ENCODE data around the gene RABEP2. TPM values are rescaled to one million over a fixed set of nuclear protein-coding genes. Genes with fewer than 3 reads are reported as not detected.
"Not testable (repeated sequence)": the region's sequence is repeated elsewhere in the genome, so short reads cannot be mapped to it uniquely, and the experiment has no call there.

Gene RABEP2
- total and polyA plus RNA-seq, 2 donors, result 17.0 to 23.4 TPM

DNA sequence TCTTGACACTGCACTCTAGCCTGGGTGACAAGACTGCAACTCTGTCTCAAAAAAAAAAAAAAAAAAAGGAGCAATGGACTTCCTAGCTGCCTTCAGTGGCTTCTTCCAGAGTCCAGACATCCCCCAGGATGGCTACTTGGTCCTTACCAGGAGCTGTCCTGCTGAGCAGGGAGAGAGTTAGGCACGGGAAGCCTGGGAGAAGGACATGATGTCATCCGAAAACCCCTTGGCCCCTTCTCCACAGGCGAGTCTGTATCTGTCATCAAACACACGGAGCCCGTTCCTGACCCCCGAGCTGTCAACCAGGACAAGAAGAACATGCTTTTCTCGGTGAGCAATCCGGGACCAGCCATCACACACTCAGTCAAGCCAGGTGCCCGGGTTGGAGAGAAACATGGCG lies 38.1 kb downstream of the RABEP2 start:
- DNase-seq (ENCODE audit: extremely low spot score), result no peak
- WGBS, result 72% methylated on average over 10 of the region's 10 CpGs
- Histone ChIP-seq H3K4me3 (ENCODE audit: low read depth, low read length) (no peak overlapping the region), H3K27ac (ENCODE audit: low read depth) (no peak overlapping the region), H3K36me3 (ENCODE audit: insufficient read depth) (no peaks in the 10 kb centered on the region), H3K4me1 (ENCODE audit: insufficient read depth) (no peaks in the 10 kb centered on the region)

DNA sequence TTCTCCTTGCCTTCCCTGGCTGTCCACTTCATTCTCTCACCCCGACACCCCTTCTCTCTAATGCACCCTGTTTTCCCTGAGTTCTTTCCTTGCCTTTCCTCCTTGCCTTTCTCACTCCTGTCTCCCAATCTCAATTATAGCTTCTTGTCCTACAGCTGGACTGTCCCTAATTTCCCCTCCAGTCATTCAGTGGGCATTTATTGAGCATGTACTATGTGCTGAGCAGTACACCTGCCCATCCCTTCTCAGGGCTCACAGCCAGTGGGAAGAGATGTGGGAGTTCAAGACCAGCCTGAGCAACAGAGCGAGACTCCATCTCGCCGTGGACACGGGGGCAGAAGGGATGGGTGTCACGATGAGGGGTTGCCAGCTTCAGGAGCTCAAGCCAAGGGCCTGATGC lies 41.0 kb downstream of the RABEP2 start:
- 93% methylated on average over 6 of the region's 6 CpGs for WGBS
- H3K4me1 ChIP-seq (ENCODE audit: insufficient read depth), result peaks cover 2% of the 10 kb centered on the region
- no peaks in the 10 kb centered on the region for H3K36me3 ChIP-seq (ENCODE audit: insufficient read depth)
- DNase-seq (ENCODE audit: extremely low spot score), result no peak
- no peak overlapping the region for H3K4me3 ChIP-seq (ENCODE audit: low read depth, low read length)
- H3K27ac ChIP-seq (ENCODE audit: low read depth), result no peak overlapping the region

DNA sequence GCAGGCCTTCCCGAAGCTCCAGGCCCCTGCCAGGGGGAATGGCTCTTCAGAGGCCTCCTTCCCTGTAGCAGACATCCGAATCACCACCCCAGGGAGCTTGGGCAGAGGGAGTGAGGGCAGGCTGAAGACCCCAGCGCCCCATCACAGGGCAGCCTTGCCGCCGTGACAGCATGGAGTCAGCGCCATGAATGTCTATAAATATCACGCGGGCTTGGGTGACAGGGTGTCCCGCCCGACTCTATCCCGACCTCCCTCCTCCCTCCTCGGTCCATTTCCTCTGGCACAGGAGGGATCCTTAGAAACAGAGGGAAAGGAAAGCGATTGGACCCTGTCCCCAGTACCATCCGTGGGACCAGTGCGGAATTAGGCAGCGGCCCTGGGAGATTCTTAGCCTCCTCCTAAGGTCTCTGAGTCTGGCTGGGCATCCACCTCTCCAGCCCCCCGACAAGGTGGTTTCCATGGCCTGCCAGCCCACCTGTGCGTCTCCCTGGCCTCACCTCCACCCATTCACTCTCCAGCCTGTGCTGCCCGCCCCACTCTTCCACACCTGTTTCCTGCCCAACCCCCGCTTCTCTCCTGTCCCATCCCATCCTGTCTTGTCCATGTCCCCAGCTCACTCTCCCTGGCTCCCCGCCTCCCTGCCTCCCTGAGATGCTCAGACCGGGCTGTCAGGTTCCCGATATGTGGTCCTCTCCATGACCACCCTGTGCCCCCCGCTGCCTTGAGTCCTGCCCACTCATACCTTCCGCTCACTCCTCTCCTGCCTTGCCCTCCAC lies 41.6 kb downstream of the RABEP2 start:
- H3K4me3 ChIP-seq (ENCODE audit: low read depth, low read length), result no peak overlapping the region
- H3K27ac ChIP-seq (ENCODE audit: low read depth), result no peak overlapping the region
- peaks cover 2% of the 10 kb centered on the region for H3K4me1 ChIP-seq (ENCODE audit: insufficient read depth)
- no peaks in the 10 kb centered on the region for H3K36me3 ChIP-seq (ENCODE audit: insufficient read depth)
- WGBS, result 54% methylated on average over 25 of the region's 25 CpGs
- DNase-seq (ENCODE audit: extremely low spot score), result no peak

DNA sequence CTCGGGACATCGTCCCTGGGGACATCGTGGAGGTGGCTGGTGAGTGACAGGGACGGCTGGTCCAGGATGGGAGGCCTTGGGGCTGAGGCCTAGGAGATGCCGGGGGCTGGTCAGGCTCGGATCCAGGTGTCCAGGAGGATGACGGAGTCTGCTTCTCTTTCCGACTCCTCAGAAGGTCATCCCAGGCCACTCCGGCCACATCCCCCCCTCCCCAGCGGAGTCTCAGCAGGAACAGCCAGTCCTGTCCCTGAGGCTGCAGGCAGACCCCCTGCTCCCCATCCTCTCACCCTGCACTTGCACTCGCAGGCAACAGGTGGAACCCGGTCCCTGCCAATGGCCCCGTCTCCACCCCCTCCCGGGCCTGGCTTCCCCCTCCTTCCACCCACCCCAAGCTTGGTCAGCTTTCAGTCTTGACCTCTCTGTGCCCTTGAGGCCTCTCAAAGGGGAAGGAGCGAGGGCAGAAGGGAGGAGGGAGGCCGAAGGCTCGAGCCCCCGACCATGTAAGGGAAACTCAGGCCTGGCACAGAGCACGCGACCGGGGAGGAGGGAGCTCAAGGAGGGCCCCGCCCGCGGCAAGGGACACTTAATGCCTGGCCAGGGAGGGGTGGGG lies 42.4 kb downstream of the RABEP2 start:
- 34% methylated on average over 24 of the region's 24 CpGs for WGBS
- Histone ChIP-seq H3K36me3 (ENCODE audit: insufficient read depth) (no peaks in the 10 kb centered on the region), H3K4me1 (ENCODE audit: insufficient read depth) (peaks cover 2% of the 10 kb centered on the region), H3K4me3 (ENCODE audit: low read depth, low read length) (no peak overlapping the region), H3K27ac (ENCODE audit: low read depth) (no peak overlapping the region)
- DNase-seq (ENCODE audit: extremely low spot score), result no peak

DNA sequence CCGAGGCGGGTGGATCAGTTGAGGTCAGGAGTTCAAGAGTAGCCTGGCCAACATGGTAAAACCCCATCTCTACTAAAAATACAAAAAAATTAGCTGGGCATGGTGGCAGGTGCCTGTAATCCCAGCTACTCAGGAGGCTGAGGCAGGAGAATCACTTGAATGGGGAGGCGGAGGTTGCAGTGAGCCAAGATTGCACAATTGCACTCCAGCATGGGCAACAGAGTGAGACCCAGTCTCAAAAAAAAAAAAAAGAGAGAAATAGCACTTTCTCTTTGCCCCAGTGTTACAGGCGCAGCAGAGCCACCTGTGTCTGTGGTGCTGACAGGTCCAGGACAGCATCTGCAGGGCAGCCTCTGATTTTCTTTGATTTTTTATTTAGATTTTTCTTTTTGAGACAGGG lies 43.5 kb downstream of the RABEP2 start:
- H3K36me3 ChIP-seq (ENCODE audit: insufficient read depth); H3K4me3 ChIP-seq (ENCODE audit: low read depth, low read length); DNase-seq (ENCODE audit: extremely low spot score); H3K27ac ChIP-seq (ENCODE audit: low read depth); H3K4me1 ChIP-seq (ENCODE audit: insufficient read depth): not testable (repeated sequence)
- WGBS, result 86% methylated on average over 4 of the region's 4 CpGs

DNA sequence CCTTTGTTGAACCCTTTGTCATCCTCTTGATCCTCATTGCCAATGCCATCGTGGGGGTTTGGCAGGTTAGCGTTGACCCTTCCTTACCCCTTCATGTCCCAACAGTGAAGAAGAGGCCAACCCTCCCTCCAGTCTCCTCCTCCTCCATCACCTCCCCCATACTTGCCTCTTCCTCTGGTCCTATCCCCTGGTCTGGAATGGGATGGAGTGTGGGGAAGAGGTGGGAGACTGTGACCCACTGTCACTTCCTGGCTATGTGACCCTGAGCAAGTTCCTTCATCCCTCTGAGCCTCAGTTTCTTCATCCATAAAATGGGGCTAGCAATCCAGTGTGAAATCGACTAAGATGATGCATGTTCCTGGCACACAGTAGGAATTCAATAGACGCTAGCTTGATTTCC lies 44.1 kb downstream of the RABEP2 start:
- WGBS, result 79% methylated on average over 4 of the region's 4 CpGs
- DNase-seq (ENCODE audit: extremely low spot score), result no peak
- no peak overlapping the region for H3K27ac ChIP-seq (ENCODE audit: low read depth)

DNA sequence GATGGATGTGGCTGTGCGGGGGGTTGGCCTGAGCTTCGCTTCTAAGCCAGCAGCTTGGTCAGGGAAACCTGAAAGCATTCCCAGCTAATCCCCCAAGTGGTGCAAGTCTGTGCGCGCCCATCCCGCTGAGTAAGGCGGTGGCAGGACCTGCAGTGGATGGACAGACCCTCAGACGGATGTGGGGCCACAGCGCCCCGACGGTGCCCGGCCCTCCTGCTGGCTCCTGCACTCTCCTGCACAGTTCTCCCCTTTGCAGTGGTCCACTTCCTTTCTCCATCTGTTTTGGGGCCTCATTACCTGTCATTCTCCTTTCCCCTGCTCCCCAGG lies 44.5 kb downstream of the RABEP2 start:
- WGBS, result 14% methylated on average over 11 of the region's 11 CpGs
- DNase-seq (ENCODE audit: extremely low spot score), result no peak
- no peak overlapping the region for H3K4me3 ChIP-seq (ENCODE audit: low read depth, low read length)

More for the DNA sequence above, 44.1 kb downstream of the RABEP2 start:
- Histone ChIP-seq H3K36me3 (ENCODE audit: insufficient read depth) (no peaks in the 10 kb centered on the region), H3K4me1 (ENCODE audit: insufficient read depth) (peaks cover 2% of the 10 kb centered on the region), H3K4me3 (ENCODE audit: low read depth, low read length) (no peak overlapping the region)

DNA sequence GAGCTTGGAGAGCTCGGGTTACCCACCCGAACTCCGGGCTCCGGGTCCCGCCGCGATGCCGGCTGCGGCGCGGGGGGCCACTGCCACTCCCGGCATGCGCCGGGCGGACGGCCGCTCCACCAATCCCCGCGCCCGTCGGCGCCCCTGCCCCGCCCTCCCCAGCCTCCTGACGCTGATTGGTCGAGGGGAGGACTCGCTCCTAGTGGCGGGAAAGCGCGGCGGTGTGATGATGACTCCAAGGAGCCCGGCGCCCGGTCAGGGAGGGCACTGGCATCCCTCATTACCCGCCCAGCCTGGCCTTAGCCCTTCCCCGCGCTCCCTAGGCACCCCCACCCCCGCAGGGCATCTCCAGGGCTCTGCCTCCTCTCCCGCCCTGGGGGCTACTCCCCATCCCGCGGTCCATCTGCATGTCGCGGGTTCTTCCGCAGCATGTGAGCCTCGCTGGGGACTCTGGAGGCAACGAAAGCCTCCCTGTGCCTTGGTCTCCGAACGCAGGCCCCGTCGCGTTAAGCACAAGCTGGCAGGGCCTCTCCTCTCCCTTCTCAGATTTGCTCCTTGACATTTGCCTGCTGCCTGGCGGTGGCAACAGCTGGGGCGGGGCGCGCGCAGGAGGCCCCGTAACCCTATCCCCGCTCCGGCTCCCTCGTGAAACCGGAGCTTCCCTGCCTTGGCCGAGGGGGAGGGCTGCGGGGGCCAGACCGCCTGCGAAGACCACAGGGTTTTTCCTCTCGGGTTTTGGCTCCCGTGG lies 45.0 kb downstream of the RABEP2 start:
- H3K4me1 ChIP-seq (ENCODE audit: insufficient read depth), result peaks cover 2% of the 10 kb centered on the region
- no peak overlapping the region for H3K27ac ChIP-seq (ENCODE audit: low read depth)
- peak; percentile 37 for DNase-seq (ENCODE audit: extremely low spot score)
- peak overlapping the region; percentile 54 for H3K4me3 ChIP-seq (ENCODE audit: low read depth, low read length)
- under 1% methylated on average over 66 of the region's 66 CpGs for WGBS
- no peaks in the 10 kb centered on the region for H3K36me3 ChIP-seq (ENCODE audit: insufficient read depth)

More for the DNA sequence above, 44.5 kb downstream of the RABEP2 start:
- Histone ChIP-seq H3K27ac (ENCODE audit: low read depth) (no peak overlapping the region), H3K36me3 (ENCODE audit: insufficient read depth) (no peaks in the 10 kb centered on the region), H3K4me1 (ENCODE audit: insufficient read depth) (peaks cover 2% of the 10 kb centered on the region)

DNA sequence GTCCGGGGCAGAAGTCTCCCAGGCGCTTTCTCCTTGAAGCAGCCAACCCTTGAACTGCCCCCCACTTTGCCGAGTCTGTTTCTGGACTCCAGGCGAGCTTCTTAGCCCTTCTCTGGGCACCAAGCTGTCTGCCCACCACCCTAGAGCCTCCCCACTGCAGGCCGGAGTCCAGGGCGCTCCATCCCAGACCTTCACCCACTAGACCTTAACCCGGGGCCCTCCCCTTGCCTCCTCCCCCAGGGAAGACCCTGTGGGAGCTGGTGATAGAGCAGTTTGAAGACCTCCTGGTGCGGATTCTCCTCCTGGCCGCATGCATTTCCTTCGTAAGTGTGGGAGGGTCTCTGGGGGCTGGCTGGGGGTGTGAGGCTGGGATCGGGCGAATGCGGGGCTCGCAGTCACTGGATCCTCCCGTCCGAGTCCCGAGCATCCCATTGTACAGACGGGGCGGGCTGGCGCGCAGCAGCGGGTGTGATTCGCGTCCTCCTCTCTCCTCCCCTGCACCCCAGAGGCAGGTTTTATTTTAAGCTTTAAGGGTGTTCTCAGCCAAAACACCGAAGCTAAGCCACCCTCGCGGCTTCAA lies 45.7 kb downstream of the RABEP2 start:
- peaks cover 2% of the 10 kb centered on the region for H3K4me1 ChIP-seq (ENCODE audit: insufficient read depth)
- WGBS, result under 1% methylated on average over 27 of the region's 27 CpGs

DNA sequence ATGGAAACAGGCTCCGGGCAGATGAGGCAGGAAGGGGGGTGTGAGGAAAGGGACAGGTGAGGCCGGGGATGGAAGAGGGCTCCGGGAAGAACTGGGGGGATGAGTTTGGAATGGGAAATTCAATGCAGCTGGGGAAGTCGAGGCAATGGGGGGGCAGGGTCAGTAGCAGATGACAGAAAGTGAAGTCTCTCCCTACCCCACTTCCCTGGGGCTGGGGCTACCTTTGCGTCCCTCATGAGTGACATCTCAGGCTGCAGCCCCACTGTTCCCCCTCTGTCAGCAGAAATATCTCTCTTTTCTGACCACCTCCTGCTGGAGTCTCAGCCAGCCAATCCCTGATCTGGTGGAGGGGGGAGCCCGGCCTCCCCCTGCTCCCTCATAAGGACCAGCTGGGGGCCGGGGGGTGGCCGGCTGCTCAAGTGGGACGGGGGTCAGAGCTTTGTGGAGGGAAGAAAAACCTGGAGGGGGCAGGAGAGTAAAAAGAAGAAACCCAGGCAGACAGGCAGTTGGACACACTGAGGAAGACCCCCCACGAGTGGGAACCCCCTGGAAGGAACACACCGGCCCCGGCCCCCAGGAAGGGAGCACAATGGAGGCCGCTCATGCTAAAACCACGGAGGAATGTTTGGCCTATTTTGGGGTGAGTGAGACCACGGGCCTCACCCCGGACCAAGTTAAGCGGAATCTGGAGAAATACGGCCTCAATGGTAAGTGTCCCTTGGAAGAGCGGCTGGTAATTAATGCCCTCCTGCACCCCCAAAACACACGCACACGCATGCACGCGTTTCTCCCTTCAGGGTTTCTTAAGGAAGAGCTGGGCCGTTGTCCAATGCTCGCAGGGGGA lies 46.7 kb downstream of the RABEP2 start, which contains the start of gene ATP2A1:
Gene ATP2A1, plus strand, starts transcription at position 406 of the 844 bp plus-strand sequence. Its CDS starts 184 bp downstream, at position 590.
- Histone ChIP-seq H3K36me3 (ENCODE audit: insufficient read depth) (no peaks in the 10 kb centered on the region), H3K4me3 (ENCODE audit: low read depth, low read length) (peak within 1 kb of the TSS; percentile 54), H3K4me1 (ENCODE audit: insufficient read depth) (peaks cover 2% of the 10 kb centered on the region), H3K27ac (ENCODE audit: low read depth) (no peak within 1 kb of the TSS)
- no peak for DNase-seq (ENCODE audit: extremely low spot score)
- 69% methylated on average over 25 of the region's 25 CpGs for WGBS

More for the DNA sequence above, 45.7 kb downstream of the RABEP2 start:
- DNase-seq (ENCODE audit: extremely low spot score), result no peak
- Histone ChIP-seq H3K4me3 (ENCODE audit: low read depth, low read length) (peak overlapping the region; percentile 54), H3K36me3 (ENCODE audit: insufficient read depth) (no peaks in the 10 kb centered on the region), H3K27ac (ENCODE audit: low read depth) (no peak overlapping the region)

DNA sequence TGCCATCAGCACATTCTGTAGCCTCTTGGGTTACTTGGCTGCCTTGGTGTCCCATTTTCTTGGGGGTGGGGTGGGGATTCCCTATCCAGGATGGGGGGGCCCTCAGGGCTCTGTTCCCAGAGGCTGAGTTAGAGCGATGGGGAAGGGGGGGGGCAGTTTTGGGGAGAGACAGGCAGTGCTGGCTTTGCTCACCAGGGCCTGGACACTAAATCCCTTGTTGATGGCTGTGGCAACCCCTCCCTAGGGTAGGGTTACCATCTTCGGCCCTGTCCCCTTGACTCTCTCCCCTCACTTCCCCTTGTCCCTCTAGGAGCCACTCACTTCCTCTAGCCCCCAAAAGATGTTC lies 47.4 kb downstream of the RABEP2 start:
- DNase-seq (ENCODE audit: extremely low spot score), result no peak
- no peak overlapping the region for H3K27ac ChIP-seq (ENCODE audit: low read depth)
- no peaks in the 10 kb centered on the region for H3K36me3 ChIP-seq (ENCODE audit: insufficient read depth)
- 43% methylated on average over 2 of the region's 2 CpGs for WGBS
- H3K4me3 ChIP-seq (ENCODE audit: low read depth, low read length), result no peak overlapping the region
- H3K4me1 ChIP-seq (ENCODE audit: insufficient read depth), result peaks cover 2% of the 10 kb centered on the region

DNA sequence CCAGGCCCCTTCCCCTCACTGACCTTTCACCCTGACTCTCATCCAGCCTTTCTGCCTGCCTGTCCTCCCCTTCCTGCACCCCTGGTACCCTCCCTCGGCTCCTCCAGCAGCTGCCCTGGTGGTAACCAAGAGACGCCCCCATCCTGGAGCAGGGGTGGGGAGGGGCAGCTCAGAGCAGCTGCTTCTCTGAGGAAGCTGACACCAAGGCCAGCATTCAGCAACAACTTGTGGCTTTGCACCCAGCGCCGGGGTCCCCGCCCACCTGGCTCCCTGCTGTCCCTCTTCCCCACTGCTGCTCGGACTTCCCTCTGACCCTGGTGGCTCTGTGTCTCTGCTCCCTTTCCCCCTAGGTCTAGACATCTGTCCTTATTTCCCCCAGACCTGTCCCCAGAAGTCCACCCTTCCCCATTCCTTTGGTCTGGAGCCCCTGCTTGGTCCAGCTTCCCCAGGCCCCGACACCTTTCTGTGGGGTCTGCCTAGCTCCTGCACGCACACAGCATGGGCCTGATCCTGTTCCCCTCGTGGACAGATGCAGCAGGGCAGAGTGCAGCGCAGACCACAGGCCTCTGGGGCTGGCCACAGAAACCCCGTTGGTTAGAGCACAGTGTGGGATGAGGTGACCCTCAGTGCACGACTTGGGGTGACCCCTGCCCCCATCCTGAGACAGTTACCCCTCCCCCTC lies 47.9 kb downstream of the RABEP2 start:
- no peak for DNase-seq (ENCODE audit: extremely low spot score)
- no peaks in the 10 kb centered on the region for H3K36me3 ChIP-seq (ENCODE audit: insufficient read depth)
- peaks cover 2% of the 10 kb centered on the region for H3K4me1 ChIP-seq (ENCODE audit: insufficient read depth)
- H3K27ac ChIP-seq (ENCODE audit: low read depth), result no peak overlapping the region
- WGBS, result 44% methylated on average over 12 of the region's 12 CpGs
- H3K4me3 ChIP-seq (ENCODE audit: low read depth, low read length), result no peak overlapping the region
